WTC11 (cell line): ENCODE measurements around the gene APOL1.
"Not testable (repeated sequence)": the region's sequence is repeated elsewhere in the genome, so short reads cannot be mapped to it uniquely, and the experiment has no call there.

Source experiments
- ATF1 ChIP-seq: sonication (generic); formaldehyde crosslinking; IDR thresholded peaks from 2 replicates; pipeline ENCODE4 v1.8.1; 2023; ENCODE audit warnings: mild to moderate bottlenecking, moderate library complexity, missing genetic modification reagents
- ELF4 ChIP-seq: sonication (generic); formaldehyde crosslinking; IDR thresholded peaks from 2 replicates; pipeline ENCODE4 v1.8.1; 2022; ENCODE audit warnings: low read depth, mild to moderate bottlenecking, moderate library complexity, missing genetic modification reagents
- GTF2I ChIP-seq: fragments of 250-450 bp; sonication (Bioruptor Pico); conservative IDR thresholded peaks from 2 replicates; pipeline ENCODE4 v1.4.0; 2021; ENCODE audit warnings: mild to moderate bottlenecking
- IRF2 ChIP-seq: sonication (generic); formaldehyde crosslinking; IDR thresholded peaks from 2 replicates; pipeline ENCODE4 v1.8.0; 2022; ENCODE audit warnings: low read depth, missing genetic modification reagents, borderline replicate concordance
- NR3C1 ChIP-seq: sonication (generic); formaldehyde crosslinking; conservative IDR thresholded peaks from 2 replicates; pipeline ENCODE4 v1.8.1; 2023; ENCODE audit warnings: low read depth, mild to moderate bottlenecking, missing genetic modification reagents
- TP53 ChIP-seq: sonication (generic); formaldehyde crosslinking; IDR thresholded peaks from 2 replicates; pipeline ENCODE4 v1.8.1; 2023; ENCODE audit warnings: mild to moderate bottlenecking, missing genetic modification reagents
- TF ChIP-seq, protein P1 (sequence below): sonication (generic); formaldehyde crosslinking; conservative IDR thresholded peaks from 2 replicates; pipeline ENCODE4 v1.8.1; 2022; ENCODE audit warnings: mild to moderate bottlenecking, missing genetic modification reagents
- TF ChIP-seq, protein P2 (sequence below): fragments of 200-600 bp; IDR thresholded peaks from 2 replicates; pipeline ENCODE4 v1.8.0; 2022; ENCODE audit warnings: antibody characterized with exemption
- TF ChIP-seq, protein P3 (sequence below): sonication (generic); formaldehyde crosslinking; IDR thresholded peaks from 2 replicates; pipeline ENCODE4 v1.8.0; 2022; ENCODE audit warnings: missing genetic modification reagents
- TF ChIP-seq, protein P4 (sequence below): sonication (generic); formaldehyde crosslinking; IDR thresholded peaks from 2 replicates; pipeline ENCODE4 v1.8.0; 2022; ENCODE audit warnings: mild to moderate bottlenecking, missing genetic modification reagents
- TF ChIP-seq, protein P5 (sequence below): sonication (generic); formaldehyde crosslinking; IDR thresholded peaks from 2 replicates; pipeline ENCODE4 v1.8.1; 2022; ENCODE audit warnings: low read depth, mild to moderate bottlenecking, moderate library complexity, missing genetic modification reagents, borderline replicate concordance
- TF ChIP-seq, protein P6 (sequence below): sonication (generic); formaldehyde crosslinking; IDR thresholded peaks from 2 replicates; pipeline ENCODE4 v1.8.1; 2022; ENCODE audit warnings: low read depth, missing genetic modification reagents, borderline replicate concordance

DNA sequence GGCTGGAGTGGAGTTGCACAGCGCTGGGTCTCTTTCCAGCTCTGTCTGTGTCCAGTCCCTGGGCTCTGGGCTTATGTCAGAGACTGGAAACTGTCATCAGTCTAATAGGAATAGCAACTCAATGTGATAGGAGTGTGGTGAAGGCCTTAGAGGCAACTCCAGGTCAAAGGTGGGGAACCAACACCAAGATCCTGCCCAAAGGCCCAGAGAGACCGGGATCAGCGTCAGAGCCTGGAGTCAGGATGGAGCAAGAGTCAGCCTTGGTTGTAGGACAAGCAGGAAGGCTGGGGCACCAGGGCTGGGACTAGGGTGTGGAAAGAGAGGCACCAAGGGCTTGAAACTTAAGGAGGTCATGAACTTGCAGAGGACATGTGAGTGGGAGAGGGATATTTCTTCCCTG lies 9.4 kb downstream of the APOL1 start:
- TF ChIP-seq, protein P1, sequence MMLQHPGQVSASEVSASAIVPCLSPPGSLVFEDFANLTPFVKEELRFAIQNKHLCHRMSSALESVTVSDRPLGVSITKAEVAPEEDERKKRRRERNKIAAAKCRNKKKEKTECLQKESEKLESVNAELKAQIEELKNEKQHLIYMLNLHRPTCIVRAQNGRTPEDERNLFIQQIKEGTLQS (CRISPR knock-in tag): not testable (repeated sequence)
- TF ChIP-seq, protein P2, sequence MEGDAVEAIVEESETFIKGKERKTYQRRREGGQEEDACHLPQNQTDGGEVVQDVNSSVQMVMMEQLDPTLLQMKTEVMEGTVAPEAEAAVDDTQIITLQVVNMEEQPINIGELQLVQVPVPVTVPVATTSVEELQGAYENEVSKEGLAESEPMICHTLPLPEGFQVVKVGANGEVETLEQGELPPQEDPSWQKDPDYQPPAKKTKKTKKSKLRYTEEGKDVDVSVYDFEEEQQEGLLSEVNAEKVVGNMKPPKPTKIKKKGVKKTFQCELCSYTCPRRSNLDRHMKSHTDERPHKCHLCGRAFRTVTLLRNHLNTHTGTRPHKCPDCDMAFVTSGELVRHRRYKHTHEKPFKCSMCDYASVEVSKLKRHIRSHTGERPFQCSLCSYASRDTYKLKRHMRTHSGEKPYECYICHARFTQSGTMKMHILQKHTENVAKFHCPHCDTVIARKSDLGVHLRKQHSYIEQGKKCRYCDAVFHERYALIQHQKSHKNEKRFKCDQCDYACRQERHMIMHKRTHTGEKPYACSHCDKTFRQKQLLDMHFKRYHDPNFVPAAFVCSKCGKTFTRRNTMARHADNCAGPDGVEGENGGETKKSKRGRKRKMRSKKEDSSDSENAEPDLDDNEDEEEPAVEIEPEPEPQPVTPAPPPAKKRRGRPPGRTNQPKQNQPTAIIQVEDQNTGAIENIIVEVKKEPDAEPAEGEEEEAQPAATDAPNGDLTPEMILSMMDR: not testable (repeated sequence)
- TF ChIP-seq IRF2 (CRISPR knock-in tag); TP53; ATF1 (CRISPR knock-in tag); NR3C1; ELF4 (CRISPR knock-in tag); GTF2I (CRISPR knock-in tag): not testable (repeated sequence)
- TF ChIP-seq, protein P3, sequence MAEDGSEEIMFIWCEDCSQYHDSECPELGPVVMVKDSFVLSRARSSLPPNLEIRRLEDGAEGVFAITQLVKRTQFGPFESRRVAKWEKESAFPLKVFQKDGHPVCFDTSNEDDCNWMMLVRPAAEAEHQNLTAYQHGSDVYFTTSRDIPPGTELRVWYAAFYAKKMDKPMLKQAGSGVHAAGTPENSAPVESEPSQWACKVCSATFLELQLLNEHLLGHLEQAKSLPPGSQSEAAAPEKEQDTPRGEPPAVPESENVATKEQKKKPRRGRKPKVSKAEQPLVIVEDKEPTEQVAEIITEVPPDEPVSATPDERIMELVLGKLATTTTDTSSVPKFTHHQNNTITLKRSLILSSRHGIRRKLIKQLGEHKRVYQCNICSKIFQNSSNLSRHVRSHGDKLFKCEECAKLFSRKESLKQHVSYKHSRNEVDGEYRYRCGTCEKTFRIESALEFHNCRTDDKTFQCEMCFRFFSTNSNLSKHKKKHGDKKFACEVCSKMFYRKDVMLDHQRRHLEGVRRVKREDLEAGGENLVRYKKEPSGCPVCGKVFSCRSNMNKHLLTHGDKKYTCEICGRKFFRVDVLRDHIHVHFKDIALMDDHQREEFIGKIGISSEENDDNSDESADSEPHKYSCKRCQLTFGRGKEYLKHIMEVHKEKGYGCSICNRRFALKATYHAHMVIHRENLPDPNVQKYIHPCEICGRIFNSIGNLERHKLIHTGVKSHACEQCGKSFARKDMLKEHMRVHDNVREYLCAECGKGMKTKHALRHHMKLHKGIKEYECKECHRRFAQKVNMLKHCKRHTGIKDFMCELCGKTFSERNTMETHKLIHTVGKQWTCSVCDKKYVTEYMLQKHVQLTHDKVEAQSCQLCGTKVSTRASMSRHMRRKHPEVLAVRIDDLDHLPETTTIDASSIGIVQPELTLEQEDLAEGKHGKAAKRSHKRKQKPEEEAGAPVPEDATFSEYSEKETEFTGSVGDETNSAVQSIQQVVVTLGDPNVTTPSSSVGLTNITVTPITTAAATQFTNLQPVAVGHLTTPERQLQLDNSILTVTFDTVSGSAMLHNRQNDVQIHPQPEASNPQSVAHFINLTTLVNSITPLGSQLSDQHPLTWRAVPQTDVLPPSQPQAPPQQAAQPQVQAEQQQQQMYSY (CRISPR knock-in tag): not testable (repeated sequence)
- TF ChIP-seq, protein P4, sequence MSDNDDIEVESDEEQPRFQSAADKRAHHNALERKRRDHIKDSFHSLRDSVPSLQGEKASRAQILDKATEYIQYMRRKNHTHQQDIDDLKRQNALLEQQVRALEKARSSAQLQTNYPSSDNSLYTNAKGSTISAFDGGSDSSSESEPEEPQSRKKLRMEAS (CRISPR knock-in tag): not testable (repeated sequence)
- TF ChIP-seq, protein P5, sequence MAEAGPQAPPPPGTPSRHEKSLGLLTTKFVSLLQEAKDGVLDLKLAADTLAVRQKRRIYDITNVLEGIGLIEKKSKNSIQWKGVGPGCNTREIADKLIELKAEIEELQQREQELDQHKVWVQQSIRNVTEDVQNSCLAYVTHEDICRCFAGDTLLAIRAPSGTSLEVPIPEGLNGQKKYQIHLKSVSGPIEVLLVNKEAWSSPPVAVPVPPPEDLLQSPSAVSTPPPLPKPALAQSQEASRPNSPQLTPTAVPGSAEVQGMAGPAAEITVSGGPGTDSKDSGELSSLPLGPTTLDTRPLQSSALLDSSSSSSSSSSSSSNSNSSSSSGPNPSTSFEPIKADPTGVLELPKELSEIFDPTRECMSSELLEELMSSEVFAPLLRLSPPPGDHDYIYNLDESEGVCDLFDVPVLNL (CRISPR knock-in tag): not testable (repeated sequence)
- TF ChIP-seq, protein P6, sequence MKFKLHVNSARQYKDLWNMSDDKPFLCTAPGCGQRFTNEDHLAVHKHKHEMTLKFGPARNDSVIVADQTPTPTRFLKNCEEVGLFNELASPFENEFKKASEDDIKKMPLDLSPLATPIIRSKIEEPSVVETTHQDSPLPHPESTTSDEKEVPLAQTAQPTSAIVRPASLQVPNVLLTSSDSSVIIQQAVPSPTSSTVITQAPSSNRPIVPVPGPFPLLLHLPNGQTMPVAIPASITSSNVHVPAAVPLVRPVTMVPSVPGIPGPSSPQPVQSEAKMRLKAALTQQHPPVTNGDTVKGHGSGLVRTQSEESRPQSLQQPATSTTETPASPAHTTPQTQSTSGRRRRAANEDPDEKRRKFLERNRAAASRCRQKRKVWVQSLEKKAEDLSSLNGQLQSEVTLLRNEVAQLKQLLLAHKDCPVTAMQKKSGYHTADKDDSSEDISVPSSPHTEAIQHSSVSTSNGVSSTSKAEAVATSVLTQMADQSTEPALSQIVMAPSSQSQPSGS (CRISPR knock-in tag): not testable (repeated sequence)
